HG03135 (cell line): Measurements from ENCODE around the gene STAMBP.
"Not testable (repeated sequence)": the region's sequence is repeated elsewhere in the genome, so short reads cannot be mapped to it uniquely, and the experiment has no call there.

Experiments used
- ATAC-seq: cut with Tn5 transposase; IDR thresholded peaks from one replicate; pipeline ENCODE4 v1.9.1; 2021; ENCODE audit warnings: mild to moderate bottlenecking, moderate library complexity; ENCODE audit not compliant: unreplicated experiment

The STAMBP gene

DNA sequence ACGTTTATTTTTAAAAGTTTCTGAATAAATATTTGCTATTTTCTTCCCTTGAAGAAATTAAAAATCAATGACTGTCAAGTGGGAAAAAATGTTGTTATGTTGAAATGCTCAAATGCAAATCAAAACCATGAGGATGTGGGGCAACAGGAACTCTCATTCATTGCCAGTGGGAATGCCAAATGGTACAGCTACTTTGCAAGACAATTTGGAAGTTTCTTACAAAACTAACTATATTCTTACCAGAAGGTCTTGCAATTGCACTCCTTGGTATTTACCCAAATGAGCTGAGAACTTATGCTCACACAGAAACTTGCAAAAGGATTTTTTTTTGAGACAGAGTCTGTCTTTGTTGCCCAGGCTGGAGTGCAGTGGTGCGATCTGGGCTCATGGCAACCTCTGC, 56.6 kb downstream of the STAMBP start:
- no peak for ATAC-seq

- no peak for ATAC-seq
Measured at GRCh38 chr2:73886357-73886756, 57.6 kb downstream of the STAMBP start.

- ATAC-seq: not testable (repeated sequence)
Measured at GRCh38 chr2:73887596-73888353, 59.0 kb downstream of the STAMBP start.

- no peak for ATAC-seq
Measured at GRCh38 chr2:73888388-73888787, 59.6 kb downstream of the STAMBP start.

GRCh38 chr2:73889206-73889605, 60.4 kb downstream of the STAMBP start:
- no peak for ATAC-seq

GRCh38 chr2:73890301-73891092, 61.7 kb downstream of the STAMBP start:
- no peak for ATAC-seq

- ATAC-seq: no peak
Measured at GRCh38 chr2:73891276-73891901, 62.6 kb downstream of the STAMBP start.

- ATAC-seq: no peak
Measured at GRCh38 chr2:73892631-73893329, 64.0 kb downstream of the STAMBP start, which contains the start of gene ACTG2. Gene ACTG2 (plus strand): TSS chr2:73893008. CDS start chr2:73901312, 8,304 bp downstream.

DNA sequence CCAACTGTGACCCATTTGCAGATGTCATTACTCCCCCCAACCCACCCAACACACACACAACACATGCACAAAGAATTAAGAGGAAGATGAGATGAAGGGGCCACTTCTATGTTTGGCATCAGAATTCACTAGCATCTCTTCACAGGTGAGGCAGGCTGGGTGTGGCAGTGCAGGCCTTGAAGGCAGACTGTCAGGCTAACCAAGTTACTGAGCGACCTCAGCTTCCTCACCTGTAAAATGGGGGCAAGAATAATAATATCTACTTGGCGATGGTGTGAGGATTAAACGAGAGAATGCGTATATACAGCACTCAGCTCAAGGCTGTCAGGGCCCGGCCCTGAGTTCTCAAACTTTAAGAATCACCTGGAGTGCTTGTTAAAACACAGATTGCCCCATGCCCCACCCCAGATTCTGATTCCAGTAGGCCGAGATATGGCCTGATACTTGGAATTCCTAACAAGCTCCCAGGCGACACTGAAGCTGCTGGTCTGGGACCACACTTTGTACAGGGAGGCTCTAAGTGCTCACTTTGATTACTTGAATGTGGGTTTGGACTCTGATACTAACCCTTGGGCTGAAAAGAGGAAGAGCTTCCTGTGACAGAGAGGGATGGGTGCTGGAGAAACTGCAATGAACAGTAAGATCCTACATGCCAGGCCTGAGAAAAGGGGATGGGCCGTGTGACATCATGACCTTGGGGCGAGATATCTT, 65.2 kb downstream of the STAMBP start:
- ATAC-seq: no peak

- ATAC-seq: no peak
Measured at GRCh38 chr2:73894475-73894850, 65.7 kb downstream of the STAMBP start.

DNA sequence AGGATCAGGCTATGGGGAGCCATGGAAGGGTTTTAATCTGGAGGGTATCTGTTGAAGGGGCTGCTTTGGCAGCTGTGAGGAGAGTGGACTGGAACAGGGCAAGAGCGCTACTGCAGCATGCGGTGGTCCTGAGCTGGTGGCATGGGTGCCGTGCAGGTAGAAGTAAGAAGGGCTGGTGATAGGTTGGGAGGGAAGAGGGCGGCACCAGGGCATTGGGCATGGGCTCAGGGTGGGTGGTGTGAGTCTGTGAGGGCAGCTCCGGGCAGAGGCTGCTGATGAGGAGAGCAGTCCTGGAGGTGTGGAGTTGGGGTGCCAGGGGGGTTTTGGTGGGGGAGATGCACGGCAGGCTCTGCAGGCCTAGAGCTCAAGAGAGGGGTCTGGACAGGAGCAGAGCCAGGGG, 66.1 kb downstream of the STAMBP start:
- no peak for ATAC-seq

DNA sequence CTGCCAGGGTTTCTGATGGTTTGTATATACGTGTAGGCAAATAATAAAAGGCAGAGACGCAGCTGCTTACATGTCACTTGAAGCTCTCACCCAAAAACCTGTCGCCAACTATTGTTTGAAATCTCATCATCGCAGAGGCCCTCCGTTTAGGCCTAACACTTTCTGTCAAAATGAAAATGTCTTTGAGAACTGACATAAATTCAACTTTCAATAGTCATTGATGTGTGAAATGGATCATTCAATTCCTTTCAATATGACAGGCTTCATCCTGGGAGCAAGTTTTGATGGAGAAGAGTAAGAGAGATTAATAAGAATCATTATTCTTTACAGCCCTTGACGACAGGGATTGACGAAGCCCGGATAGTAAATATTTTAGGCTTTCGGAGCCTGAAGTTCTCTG, 66.7 kb downstream of the STAMBP start:
- no peak for ATAC-seq

- ATAC-seq: no peak
Measured at GRCh38 chr2:73896362-73897239, 67.8 kb downstream of the STAMBP start.

DNA sequence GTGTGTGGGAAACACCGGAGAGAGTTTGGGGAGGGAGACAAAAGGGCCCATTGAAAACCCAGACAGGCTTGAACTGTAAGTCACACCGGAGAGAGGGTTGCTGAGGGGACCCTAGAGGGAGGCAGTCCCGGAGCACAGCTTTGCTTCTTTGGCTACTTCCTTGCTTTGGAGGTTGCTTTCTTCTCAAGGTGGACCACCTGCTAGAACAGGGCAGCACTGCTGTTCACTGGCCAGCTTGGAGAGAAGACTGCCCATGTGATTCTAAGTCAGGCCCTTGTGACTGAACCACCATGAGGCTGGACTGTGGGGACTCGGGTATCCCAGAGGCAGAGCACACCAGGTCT, 68.5 kb downstream of the STAMBP start:
- ATAC-seq: no peak

DNA sequence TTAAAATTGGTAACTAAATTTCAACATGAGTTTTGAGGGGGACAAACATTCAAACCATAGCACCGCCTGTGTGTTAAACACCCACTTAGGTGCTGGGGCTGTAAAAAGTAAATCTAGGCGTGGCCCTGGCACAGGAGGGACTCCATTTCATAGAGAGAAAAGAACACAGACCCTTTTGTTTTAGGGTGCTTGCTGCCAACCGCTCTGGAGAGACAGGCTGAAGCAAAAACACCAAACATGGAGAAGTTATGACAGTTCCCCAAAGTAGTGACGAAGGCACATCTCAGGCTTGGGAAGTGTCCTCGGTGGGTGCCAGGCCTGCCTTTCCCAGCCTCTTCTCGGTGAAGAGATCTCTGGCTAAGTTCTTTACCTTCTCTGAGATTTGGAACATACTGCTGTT, 69.2 kb downstream of the STAMBP start:
- ATAC-seq: no peak

- no peak for ATAC-seq
Measured at GRCh38 chr2:73899801-73900336, 71.1 kb downstream of the STAMBP start.

- no peak for ATAC-seq
Measured at GRCh38 chr2:73901143-73901542, 72.4 kb downstream of the STAMBP start.

DNA sequence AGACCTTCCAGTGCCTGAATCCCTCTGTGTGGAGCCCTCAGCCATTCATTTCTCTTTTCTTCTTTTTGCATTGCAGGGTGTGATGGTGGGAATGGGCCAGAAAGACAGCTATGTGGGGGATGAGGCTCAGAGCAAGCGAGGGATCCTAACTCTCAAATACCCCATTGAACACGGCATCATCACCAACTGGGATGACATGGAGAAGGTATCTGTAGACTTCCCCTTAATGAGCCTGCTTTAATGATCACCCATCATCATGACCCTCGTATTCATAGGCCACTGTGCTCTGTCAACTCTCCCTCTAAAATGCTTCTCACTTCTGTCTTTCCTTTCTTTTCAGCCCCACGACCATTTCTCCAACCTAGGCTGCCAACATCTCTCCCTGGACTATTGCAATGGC, 73.5 kb downstream of the STAMBP start:
- ATAC-seq: no peak

- ATAC-seq: no peak
Measured at GRCh38 chr2:73903313-73903712, 74.6 kb downstream of the STAMBP start.
